Ovary (tissue), 9 donors: ENCODE data around the gene KLC1. TPM values are rescaled to one million over a fixed set of nuclear protein-coding genes. Genes with fewer than 3 reads are reported as not detected.

Source experiments
- DNase-seq, 5 donors: peaks; one replicate each; pipeline ENCODE4 v3.0.0-alpha.2; 2019 to 2020
- H3K27ac ChIP-seq, 2 donors: fragments of 200-600 bp; one replicate each; pipeline versions ENCODE4 v1.5.1 to v1.8.0; 2019 to 2022
- H3K27me3 ChIP-seq: fragments of 200-600 bp; one replicate; pipeline ENCODE4 v1.8.0; 2022
- H3K36me3 ChIP-seq: fragments of 200-600 bp; sonication (generic); one replicate; pipeline ENCODE4 v1.5.1; 2019
- H3K4me1 ChIP-seq: one replicate; pipeline ENCODE4 v1.8.1; 2013; ENCODE audit warnings: mild to moderate bottlenecking, moderate library complexity; ENCODE audit not compliant: insufficient read depth
- H3K4me3 ChIP-seq: fragments of 200-600 bp; sonication (generic); one replicate; pipeline ENCODE4 v1.5.1; 2017
- H3K9me3 ChIP-seq, 2 donors: fragments of 200-600 bp in 1 of 2; sonication (generic) in 1 of 2; one replicate each; pipeline versions ENCODE4 v1.5.1 to v1.8.1; 2013 to 2019; ENCODE audit warnings: mild to moderate bottlenecking in 1 of 2, moderate library complexity in 1 of 2
- CTCF ChIP-seq, 3 donors: fragments of 450-650 bp in 2 of 3; fragments of 200-600 bp in 1 of 3; IDR thresholded peaks; one replicate each; pipeline versions ENCODE4 v1.5.1 to v1.8.0; 2016 to 2022; ENCODE audit warnings: antibody characterized with exemption in 3 of 3, mild to moderate bottlenecking in 1 of 3
- EP300 ChIP-seq: sonication (generic); formaldehyde crosslinking; IDR thresholded peaks from one replicate; pipeline ENCODE4 v1.6.1; 2017; ENCODE audit warnings: antibody characterized with exemption
- POLR2A ChIP-seq: fragments of 450-650 bp; IDR thresholded peaks from one replicate; pipeline ENCODE4 v1.6.1; 2017; ENCODE audit warnings: antibody characterized with exemption, mild to moderate bottlenecking, moderate library complexity
- WGBS, 3 donors: extraction: QIAGEN DNeasy Blood & Tissue Kit in 1 of 3; methylation state at CpG; one replicate each; pipeline versions ENCODE4 v1.1.5 to v1.1.7; 2013 to 2017; 5-methylcytosine and 5-hydroxymethylcytosine counted together
- intact Hi-C, 4 donors: fragments of 100-400 bp; cut with DNase I; formaldehyde crosslinking; loops; one replicate each; pipeline versions ENCODE4 v1.11.0 to v1.15.1; 2022 to 2023
- polyA plus RNA-seq, 2 donors: library from polyadenylated mRNA; stranded (reverse); fragments of 200-250 nt in 1 of 2; fragments of 350-450 nt in 1 of 2; fragmentation: Illumina TruSeq in 1 of 2; extraction: RNeasy Lipid Tissue Mini Kit (QIAGEN cat#74804) in 1 of 2; gene quantifications; one replicate each; pipeline ENCODE4 v1.2.3, GENCODE V29; 2013 to 2014
- total RNA-seq, 7 donors: library from RNA; depleted of rRNA in 2 of 7; stranded (reverse); fragments of >200 nt in 2 of 7; fragmentation: NEBNext Ultra II Directional in 3 of 7; extraction: Animal tissue kit (Norgen Biotek cat#: 25700) in 3 of 7; gene quantifications; one replicate each; pipeline versions ENCODE4 v1.1.0 to v1.2.4, GENCODE V29; 2016 to 2023
- donor health status: DM: no; HTN: no; CAD: no; lungs with moderate emphysema.
- donor health status: DM: no; HTN: no; CAD: no.
- donor health status: Bipolar disorder and iron deficiency.
- donor health status: DM: yes; HTN: yes; CAD: no.
- donor health status: DM: no; HTN: no; CAD: no.
- donor health status: DM: yes; HTN: yes; CAD: no.

The KLC1 gene
- total and polyA plus RNA-seq, 9 donors: 80.0 to 191 (median 149) TPM

GRCh38 chr14:103711516-103712431, 82.8 kb downstream of the KLC1 start:
- Histone ChIP-seq H3K27me3 (no peaks in the 10 kb centered on the region), H3K4me1 (peaks cover 16% of the 10 kb centered on the region), H3K36me3 (no peaks in the 10 kb centered on the region), H3K27ac (no peak overlapping the region), H3K9me3 (no peaks in the 10 kb centered on the region), H3K4me3 (no peak overlapping the region)
- WGBS, 3 donors: 53 to 59% (median 55%) methylated on average over 21 to 27 of the region's 27 CpGs
- TF ChIP-seq POLR2A: no peak
- TF ChIP-seq CTCF (IDR thresholded peaks at IDR 0.05): no peak
- intact Hi-C loops: no loop called here
- DNase-seq: peak in 1 of 5 donors; percentile 65

- no peak overlapping the region for H3K27ac ChIP-seq
- 68 to 76% (median 69%) methylated on average over 24 of the region's 24 CpGs for WGBS, 3 donors
- no peak for TF ChIP-seq POLR2A
- TF ChIP-seq EP300: no peak
- no peak for TF ChIP-seq CTCF (IDR thresholded peaks at IDR 0.05)
- H3K4me1 ChIP-seq: peaks cover 20% of the 10 kb centered on the region
- intact Hi-C loops: no loop called here
- H3K27me3 ChIP-seq: no peaks in the 10 kb centered on the region
- peak in 1 of 5 donors; percentile 46 for DNase-seq
- H3K36me3 ChIP-seq: no peaks in the 10 kb centered on the region
- no peak overlapping the region for H3K4me3 ChIP-seq
- H3K9me3 ChIP-seq: no peaks in the 10 kb centered on the region
Measured at GRCh38 chr14:103712633-103713247, 83.7 kb downstream of the KLC1 start.

- Histone ChIP-seq H3K4me3 (no peak overlapping the region), H3K27me3 (no peaks in the 10 kb centered on the region), H3K4me1 (peaks cover 21% of the 10 kb centered on the region), H3K9me3 (no peaks in the 10 kb centered on the region), H3K27ac (no peak overlapping the region), H3K36me3 (no peaks in the 10 kb centered on the region)
- intact Hi-C loops: no loop called here
- TF ChIP-seq CTCF (IDR thresholded peaks at IDR 0.05) (no peak), POLR2A (no peak), EP300 (no peak)
- 58 to 80% (median 62%) methylated on average over 18 of the region's 18 CpGs for WGBS, 3 donors
- DNase-seq: no peak
Measured at GRCh38 chr14:103713304-103714062, 84.5 kb downstream of the KLC1 start.

GRCh38 chr14:103714063-103714724, 85.2 kb downstream of the KLC1 start:
- H3K4me1 ChIP-seq: peaks cover 25% of the 10 kb centered on the region
- H3K4me3 ChIP-seq: no peak overlapping the region
- H3K9me3 ChIP-seq: no peaks in the 10 kb centered on the region
- no peak for DNase-seq
- no peaks in the 10 kb centered on the region for H3K27me3 ChIP-seq
- no peaks in the 10 kb centered on the region for H3K36me3 ChIP-seq
- no peak overlapping the region for H3K27ac ChIP-seq
- no peak for TF ChIP-seq CTCF (IDR thresholded peaks at IDR 0.05)
- no peak for TF ChIP-seq POLR2A
- TF ChIP-seq EP300: no peak
- WGBS, 3 donors: 45 to 53% (median 49%) methylated on average over 16 of the region's 16 CpGs
- intact Hi-C loops: no loop called here
